SK-N-SH (cell line): ENCODE measurements around the gene SYNE2. TPM values are rescaled to one million over a fixed set of nuclear protein-coding genes. Genes with fewer than 3 reads are reported as not detected.

ENCODE experiments used
- CTCF ChIA-PET: fragments of 300-600, 350-600 bp; formaldehyde crosslinking; extraction: SDS; loops from one replicate; lab custom pipeline; 2021; lab: Yijun Ruan, JAX
- POLR2A ChIA-PET: fragments of 350-600 bp; sonication (Branson Sonifier 250); formaldehyde crosslinking; extraction: SDS; loops from one replicate; lab custom pipeline; 2020; ENCODE audit warnings: antibody characterized with exemption, inconsistent platforms; lab: Yijun Ruan, JAX
- DNase-seq: peaks from one replicate; pipeline ENCODE4 v3.0.0; 2012
- H2AFZ ChIP-seq: fragments of 200-600 bp; sonication (generic); 2 replicates; pipeline ENCODE4 v1.8.1; 2016; ENCODE audit warnings: antibody characterized with exemption, mild to moderate bottlenecking, low read depth
- H3F3A ChIP-seq: fragments of 200-600 bp; sonication (generic); replicated peaks from 2 replicates; pipeline ENCODE3; 2016; ENCODE audit warnings: antibody characterized with exemption, mild to moderate bottlenecking; ENCODE audit not compliant: insufficient read depth
- H3K27ac ChIP-seq, 2 experiments: fragments of 200-500 bp in 1 of 2; fragments of 200-600 bp in 1 of 2; sonication (Bioruptor generic) in 1 of 2; sonication (generic), shearing (Covaris generic) in 1 of 2; 2 replicates each; pipeline versions ENCODE4 v1.5.1 to v1.6.1; 2014 to 2016; ENCODE audit warnings: low read depth in 2 of 2, inconsistent platforms in 1 of 2, low read length in 1 of 2, mild to moderate bottlenecking in 1 of 2, mixed read lengths in 1 of 2
- H3K27me3 ChIP-seq: fragments of 200-600 bp; sonication (generic), shearing (Covaris generic); 2 replicates; pipeline ENCODE4 v1.6.1; 2016; ENCODE audit warnings: mixed run types; ENCODE audit not compliant: insufficient read depth
- H3K36me3 ChIP-seq, 2 experiments: fragments of 200-500 bp in 1 of 2; fragments of 200-600 bp in 1 of 2; sonication (Bioruptor generic) in 1 of 2; sonication (generic) in 1 of 2; replicated peaks in 1 of 2; 2 replicates each; pipeline versions ENCODE3 to v1.5.1; 2014 to 2016; ENCODE audit warnings: low read length in 1 of 2, mild to moderate bottlenecking in 1 of 2; ENCODE audit not compliant: insufficient read depth in 2 of 2, control insufficient read depth in 1 of 2
- H3K4me1 ChIP-seq, 2 experiments: fragments of 200-500 bp in 1 of 2; fragments of 200-600 bp in 1 of 2; sonication (Bioruptor generic) in 1 of 2; sonication (generic), shearing (Covaris generic) in 1 of 2; 2 replicates each; pipeline versions ENCODE4 v1.5.1 to v1.6.1; 2014 to 2016; ENCODE audit warnings: low read depth in 1 of 2, low read length in 1 of 2, mixed run types in 1 of 2; ENCODE audit not compliant: insufficient read depth in 2 of 2, control insufficient read depth in 1 of 2
- H3K4me2 ChIP-seq: fragments of 200-600 bp; sonication (generic), shearing (Covaris generic); 2 replicates; pipeline ENCODE4 v1.6.1; 2017; ENCODE audit warnings: mixed run types
- H3K4me3 ChIP-seq, 2 experiments: fragments of 200-500 bp in 1 of 2; fragments of 200-600 bp in 1 of 2; sonication (Bioruptor generic) in 1 of 2; sonication (generic), shearing (Covaris generic) in 1 of 2; 2 replicates each; pipeline versions ENCODE4 v1.5.1 to v1.8.1; 2014 to 2016; ENCODE audit warnings: low read depth in 2 of 2, inconsistent platforms in 1 of 2, low read length in 1 of 2, mild to moderate bottlenecking in 1 of 2, mixed read lengths in 1 of 2, moderate library complexity in 1 of 2
- H3K79me2 ChIP-seq: fragments of 200-600 bp; sonication (generic); 2 replicates; pipeline ENCODE4 v1.8.1; 2017; ENCODE audit warnings: mild to moderate bottlenecking; ENCODE audit not compliant: insufficient read depth
- H3K9ac ChIP-seq: fragments of 200-600 bp; sonication (generic); 2 replicates; pipeline ENCODE4 v1.6.1; 2017; ENCODE audit warnings: mixed run types
- H3K9me2 ChIP-seq: fragments of 200-600 bp; sonication (generic); 2 replicates; pipeline ENCODE4 v1.6.1; 2017; ENCODE audit warnings: mixed run types
- H3K9me3 ChIP-seq: fragments of 200-600 bp; sonication (generic); 2 replicates; pipeline ENCODE4 v1.6.1; 2017; ENCODE audit warnings: mixed run types, mild to moderate bottlenecking, moderate library complexity
- H4K20me1 ChIP-seq: fragments of 200-600 bp; sonication (generic); 2 replicates; pipeline ENCODE4 v1.6.1; 2017; ENCODE audit warnings: mild to moderate bottlenecking, mixed run types; ENCODE audit not compliant: insufficient read depth
- CTCF ChIP-seq: fragments of 200-600 bp; sonication (generic); IDR thresholded peaks from 2 replicates; pipeline ENCODE4 v1.6.1; 2017; ENCODE audit warnings: antibody characterized with exemption, mild to moderate bottlenecking, moderate library complexity
- FOSL2 ChIP-seq: IDR thresholded peaks from 2 replicates; pipeline ENCODE4 v1.4.0; 2012; ENCODE audit warnings: low read depth, mild to moderate bottlenecking, moderate library complexity, borderline replicate concordance
- FOXJ3 ChIP-seq: sonication (generic); formaldehyde crosslinking; IDR thresholded peaks from 2 replicates; pipeline ENCODE4 v1.5.1; 2020; ENCODE audit warnings: mild to moderate bottlenecking, missing genetic modification reagents
- FOXM1 ChIP-seq: IDR thresholded peaks from 2 replicates; pipeline ENCODE4 v1.4.0; 2012; ENCODE audit warnings: low read depth, mild to moderate bottlenecking
- GATA2 ChIP-seq: sonication (generic); formaldehyde crosslinking; IDR thresholded peaks from 2 replicates; pipeline ENCODE4 v1.5.0; 2020; ENCODE audit warnings: mild to moderate bottlenecking, missing genetic modification reagents
- IRF3 ChIP-seq: fragments of 150-350 bp; IDR thresholded peaks from 2 replicates; pipeline ENCODE4 v1.6.1; 2016; ENCODE audit warnings: mild to moderate bottlenecking, low read depth, low read length
- JUND ChIP-seq: IDR thresholded peaks from 2 replicates; pipeline ENCODE4 v1.4.0; 2012
- MAX ChIP-seq: IDR thresholded peaks from 2 replicates; pipeline ENCODE4 v1.4.0; 2012; ENCODE audit warnings: low read depth
- MEF2A ChIP-seq: IDR thresholded peaks from 2 replicates; pipeline ENCODE4 v1.4.0; 2012; ENCODE audit warnings: low read depth, borderline replicate concordance
- NFIC ChIP-seq: IDR thresholded peaks from 2 replicates; pipeline ENCODE4 v1.4.0; 2012; ENCODE audit warnings: borderline replicate concordance
- POLR2AphosphoS5 ChIP-seq: IDR thresholded peaks from 2 replicates; pipeline ENCODE4 v1.6.1; 2012; ENCODE audit warnings: low read depth, low read length
- RAD21 ChIP-seq: IDR thresholded peaks from 2 replicates; pipeline ENCODE4 v1.6.1; 2012; ENCODE audit warnings: mild to moderate bottlenecking, low read length
- RCOR1 ChIP-seq: fragments of 150-350 bp; IDR thresholded peaks from 2 replicates; pipeline ENCODE4 v1.6.1; 2017; ENCODE audit warnings: antibody characterized with exemption, low read length
- RFX5 ChIP-seq: IDR thresholded peaks from 2 replicates; pipeline ENCODE4 v1.6.1; 2012; ENCODE audit warnings: mild to moderate bottlenecking, improper control_type of control experiment, low read length
- SIN3A ChIP-seq: IDR thresholded peaks from 2 replicates; pipeline ENCODE4 v1.6.1; 2012; ENCODE audit warnings: low read depth, mild to moderate bottlenecking, low read length, moderate library complexity, borderline replicate concordance
- SMC3 ChIP-seq: IDR thresholded peaks from 2 replicates; pipeline ENCODE4 v1.6.1; 2012; ENCODE audit warnings: low read depth, low read length, improper control_type of control experiment
- TAF1 ChIP-seq: IDR thresholded peaks from 2 replicates; pipeline ENCODE4 v1.6.1; 2012; ENCODE audit warnings: low read depth, mild to moderate bottlenecking, low read length, moderate library complexity, borderline replicate concordance
- TCF12 ChIP-seq: IDR thresholded peaks from 2 replicates; pipeline ENCODE4 v1.4.0; 2012
- YY1 ChIP-seq: IDR thresholded peaks from 2 replicates; pipeline ENCODE4 v1.4.0; 2012; ENCODE audit warnings: low read depth, mild to moderate bottlenecking
- WGBS: methylation state at CpG from one replicate; pipeline ENCODE4 v1.1.6; 2017; ENCODE audit warnings: low lambda C conversion rate; 5-methylcytosine and 5-hydroxymethylcytosine counted together
- polyA plus RNA-seq, 3 experiments: library from polyadenylated mRNA; depleted of rRNA; stranded (reverse); fragments of >200 nt; gene quantifications; 2 replicates each; pipeline ENCODE4 v1.2.3, GENCODE V29; 2012

Gene SYNE2
- polyA plus RNA-seq, 1 of the 3 experiments (the other 2 are of a cell fraction) = 7.1 TPM

GRCh38 chr14:63996016-63996415 lies 143.2 kb downstream of the SYNE2 start:
- WGBS = 94% methylated on average over 4 of the region's 4 CpGs
- TF ChIP-seq JUND = no peak
- no peak for TF ChIP-seq RCOR1
- TF ChIP-seq SMC3 = no peak
- TF ChIP-seq IRF3 = no peak
- no peak for TF ChIP-seq RFX5
- no peak for TF ChIP-seq YY1
- TF ChIP-seq GATA2 = no peak
- no peak for TF ChIP-seq FOXM1
- TF ChIP-seq CTCF = no peak
- TF ChIP-seq NFIC = no peak
- TF ChIP-seq TCF12 = no peak
- no peak for TF ChIP-seq POLR2AphosphoS5
- no peak for TF ChIP-seq MAX
- TF ChIP-seq FOSL2 = no peak
- TF ChIP-seq TAF1 = no peak
- no peak for TF ChIP-seq RAD21
- no peak for TF ChIP-seq MEF2A
- TF ChIP-seq FOXJ3 (CRISPR knock-in tag) = no peak
- no peak for TF ChIP-seq SIN3A
- no peak overlapping the region for H2AFZ ChIP-seq
- no peaks in the 10 kb centered on the region for H3K4me1 ChIP-seq
- H3K36me3 ChIP-seq = peaks cover 10 to 28% of the 10 kb centered on the region in 2 experiments
- no peak for DNase-seq
- H3K9me3 ChIP-seq = no peaks in the 10 kb centered on the region
- no peaks in the 10 kb centered on the region for H3K9me2 ChIP-seq
- H3K27me3 ChIP-seq = no peaks in the 10 kb centered on the region
- no peaks in the 10 kb centered on the region for H3F3A ChIP-seq
- ChIA-PET POLR2A (no interaction called here), CTCF (interaction anchor here (1.0 to 1.4 kb wide), 3 partner anchors 9 to 196 kb away, joined by 3 to 4 read pairs (median 3); no protein-coding TSS in a partner anchor)
- H3K27ac ChIP-seq = no peak overlapping the region
- H3K4me3 ChIP-seq = no peak overlapping the region
- H3K4me2 ChIP-seq = no peak overlapping the region
- H3K79me2 ChIP-seq = no peaks in the 10 kb centered on the region
- no peaks in the 10 kb centered on the region for H4K20me1 ChIP-seq
- no peak overlapping the region for H3K9ac ChIP-seq
